ENCODE results near the gene OXCT1. TPM values are rescaled to one million over a fixed set of nuclear protein-coding genes. Genes with fewer than 3 reads are reported as not detected.

The OXCT1 gene
- total RNA-seq, 6 experiments from 2014 or later: 40.4 to 44.0 (median 40.8) TPM

DNA sequence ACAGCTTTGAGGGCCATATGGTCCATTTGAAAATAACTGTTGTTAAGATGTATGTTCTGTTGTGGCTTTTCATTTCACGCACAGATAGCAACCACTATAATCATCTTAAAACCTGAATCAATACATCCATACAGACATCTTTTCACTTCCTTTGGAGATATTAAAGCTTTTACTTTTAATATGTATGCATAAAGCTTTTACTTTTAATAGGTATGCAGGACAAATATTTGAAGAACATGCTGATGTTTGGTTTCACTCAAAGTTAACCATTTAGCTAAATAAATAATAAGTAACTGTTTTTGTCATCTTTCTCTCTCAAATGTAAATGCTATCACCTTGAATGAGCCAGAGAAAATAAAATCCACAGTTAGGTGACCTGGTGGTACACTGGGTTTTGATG, 108.6 kb downstream of the OXCT1 start:
- H3K27ac Mint-ChIP-seq: no peak overlapping the region
- no peak for DNase-seq
- TF ChIP-seq, protein P1, sequence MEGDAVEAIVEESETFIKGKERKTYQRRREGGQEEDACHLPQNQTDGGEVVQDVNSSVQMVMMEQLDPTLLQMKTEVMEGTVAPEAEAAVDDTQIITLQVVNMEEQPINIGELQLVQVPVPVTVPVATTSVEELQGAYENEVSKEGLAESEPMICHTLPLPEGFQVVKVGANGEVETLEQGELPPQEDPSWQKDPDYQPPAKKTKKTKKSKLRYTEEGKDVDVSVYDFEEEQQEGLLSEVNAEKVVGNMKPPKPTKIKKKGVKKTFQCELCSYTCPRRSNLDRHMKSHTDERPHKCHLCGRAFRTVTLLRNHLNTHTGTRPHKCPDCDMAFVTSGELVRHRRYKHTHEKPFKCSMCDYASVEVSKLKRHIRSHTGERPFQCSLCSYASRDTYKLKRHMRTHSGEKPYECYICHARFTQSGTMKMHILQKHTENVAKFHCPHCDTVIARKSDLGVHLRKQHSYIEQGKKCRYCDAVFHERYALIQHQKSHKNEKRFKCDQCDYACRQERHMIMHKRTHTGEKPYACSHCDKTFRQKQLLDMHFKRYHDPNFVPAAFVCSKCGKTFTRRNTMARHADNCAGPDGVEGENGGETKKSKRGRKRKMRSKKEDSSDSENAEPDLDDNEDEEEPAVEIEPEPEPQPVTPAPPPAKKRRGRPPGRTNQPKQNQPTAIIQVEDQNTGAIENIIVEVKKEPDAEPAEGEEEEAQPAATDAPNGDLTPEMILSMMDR (IDR thresholded peaks at IDR 0.05): no peak
- no peak overlapping the region for H3K4me3 Mint-ChIP-seq
- no peaks in the 10 kb centered on the region; the same call in 1 of the 2 replicates for H3K36me3 Mint-ChIP-seq (ENCODE audit: low read depth)
- peaks cover 22% of the 10 kb centered on the region for H3K4me1 Mint-ChIP-seq (ENCODE audit: low read depth)
- no peaks in the 10 kb centered on the region for H3K9me3 Mint-ChIP-seq
- no peaks in the 10 kb centered on the region for H3K27me3 Mint-ChIP-seq (ENCODE audit: insufficient read depth)

DNA sequence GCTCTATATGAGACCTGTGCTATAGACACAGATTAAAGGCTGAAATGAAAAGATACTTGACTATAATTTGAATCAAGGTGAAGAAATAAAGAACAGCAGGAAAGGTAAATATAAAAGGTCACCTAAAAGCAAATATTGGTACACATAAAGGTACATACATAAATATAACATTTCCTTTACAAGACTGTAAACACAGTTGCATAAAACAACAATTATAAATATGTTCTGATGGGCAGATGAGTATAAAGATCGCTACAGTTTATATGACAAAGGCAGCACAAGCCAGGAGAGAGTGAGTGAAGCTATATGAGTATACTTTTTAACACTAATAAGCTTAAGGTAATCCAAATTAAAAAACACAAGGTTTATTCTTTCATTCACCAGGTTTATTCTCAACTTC, 114.5 kb downstream of the OXCT1 start:
- Mint-ChIP-seq H3K4me3 (no peak overlapping the region), H3K27ac (no peak overlapping the region), H3K4me1 (ENCODE audit: low read depth) (peaks cover 17% of the 10 kb centered on the region), H3K9me3 (no peaks in the 10 kb centered on the region), H3K36me3 (ENCODE audit: low read depth) (no peaks in the 10 kb centered on the region; the same call in 1 of the 2 replicates), H3K27me3 (ENCODE audit: insufficient read depth) (no peaks in the 10 kb centered on the region)
- no peak for DNase-seq
- TF ChIP-seq, protein P1 (IDR thresholded peaks at IDR 0.05): no peak

DNA sequence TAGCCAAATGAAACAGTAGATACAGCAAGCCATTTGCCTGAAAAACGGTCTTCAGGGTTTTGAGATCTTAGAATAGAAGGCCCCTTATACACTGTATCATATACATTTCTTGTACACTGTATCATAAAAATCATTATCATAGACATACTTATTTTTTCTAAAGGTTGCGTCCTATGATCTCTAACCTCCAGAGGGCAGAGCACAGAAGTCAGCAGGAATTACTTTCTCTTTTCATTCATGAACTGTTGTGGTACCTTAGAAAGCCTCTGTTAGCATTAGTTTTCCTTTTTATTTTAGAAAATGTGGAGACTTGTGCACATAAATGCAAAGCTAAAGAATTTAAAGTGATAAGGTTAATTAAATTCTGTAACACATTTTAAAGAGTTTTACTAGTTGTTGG, 115.4 kb downstream of the OXCT1 start:
- Mint-ChIP-seq H3K9me3 (no peaks in the 10 kb centered on the region), H3K27ac (no peak overlapping the region), H3K4me1 (ENCODE audit: low read depth) (peaks cover 17% of the 10 kb centered on the region), H3K36me3 (ENCODE audit: low read depth) (no peaks in the 10 kb centered on the region; the same call in 1 of the 2 replicates), H3K4me3 (no peak overlapping the region), H3K27me3 (ENCODE audit: insufficient read depth) (no peaks in the 10 kb centered on the region)
- DNase-seq: no peak
- TF ChIP-seq, protein P1 (IDR thresholded peaks at IDR 0.05): peak; percentile 46

DNA sequence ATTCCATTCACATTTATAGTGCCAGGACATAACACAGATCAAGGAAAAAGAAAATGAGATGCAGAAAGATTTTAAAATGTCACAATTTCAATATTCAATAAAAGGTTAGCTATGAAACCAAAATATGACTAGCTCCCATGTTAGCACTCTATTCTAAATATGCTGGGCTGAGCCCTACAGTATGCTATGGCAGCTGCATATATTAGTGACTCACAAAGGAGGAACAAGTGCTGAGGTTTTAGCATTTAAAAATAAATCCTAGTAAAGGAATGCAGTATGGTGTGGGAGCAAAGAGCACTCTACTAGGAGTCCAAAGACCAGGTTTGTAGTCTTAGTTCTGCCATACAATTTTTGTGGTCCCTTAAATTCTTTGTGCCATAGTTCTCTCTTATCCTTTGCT, 118.4 kb downstream of the OXCT1 start:
- peak; percentile 4 for DNase-seq
- no peaks in the 10 kb centered on the region for H3K9me3 Mint-ChIP-seq

DNA sequence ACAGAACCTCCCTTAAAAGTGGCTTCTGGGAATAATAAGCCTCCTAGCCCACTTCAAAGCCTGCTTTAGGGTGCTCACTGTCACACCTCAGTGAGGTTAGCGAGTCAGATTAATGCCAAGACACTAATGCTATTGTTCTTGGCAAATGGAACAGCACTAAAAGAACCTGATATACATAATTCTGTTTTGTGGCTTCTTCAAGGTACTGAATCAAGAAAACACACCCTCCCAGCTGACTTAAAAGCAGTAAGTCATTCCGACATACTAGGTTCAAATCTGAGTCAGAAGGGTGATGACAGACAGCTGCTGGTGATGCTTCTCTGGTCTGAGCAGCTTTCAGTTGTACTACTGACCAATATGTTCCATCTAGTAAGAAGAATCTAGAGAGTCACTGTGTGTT, 121.6 kb downstream of the OXCT1 start:
- no peaks in the 10 kb centered on the region for H3K9me3 Mint-ChIP-seq
- peaks cover 16% of the 10 kb centered on the region for H3K36me3 Mint-ChIP-seq (ENCODE audit: low read depth)
- no peak for DNase-seq
- no peaks in the 10 kb centered on the region for H3K27me3 Mint-ChIP-seq (ENCODE audit: insufficient read depth)
- no peak overlapping the region for H3K4me3 Mint-ChIP-seq
- peaks cover 17% of the 10 kb centered on the region for H3K4me1 Mint-ChIP-seq (ENCODE audit: low read depth)
- no peak overlapping the region for H3K27ac Mint-ChIP-seq
- TF ChIP-seq, protein P1 (IDR thresholded peaks at IDR 0.05): no peak

More for the DNA sequence above, 118.4 kb downstream of the OXCT1 start:
- Mint-ChIP-seq H3K27me3 (ENCODE audit: insufficient read depth) (no peaks in the 10 kb centered on the region), H3K27ac (no peak overlapping the region), H3K36me3 (ENCODE audit: low read depth) (no peaks in the 10 kb centered on the region), H3K4me3 (no peak overlapping the region), H3K4me1 (ENCODE audit: low read depth) (peaks cover 17% of the 10 kb centered on the region)
- TF ChIP-seq, protein P1 (IDR thresholded peaks at IDR 0.05): no peak

DNA sequence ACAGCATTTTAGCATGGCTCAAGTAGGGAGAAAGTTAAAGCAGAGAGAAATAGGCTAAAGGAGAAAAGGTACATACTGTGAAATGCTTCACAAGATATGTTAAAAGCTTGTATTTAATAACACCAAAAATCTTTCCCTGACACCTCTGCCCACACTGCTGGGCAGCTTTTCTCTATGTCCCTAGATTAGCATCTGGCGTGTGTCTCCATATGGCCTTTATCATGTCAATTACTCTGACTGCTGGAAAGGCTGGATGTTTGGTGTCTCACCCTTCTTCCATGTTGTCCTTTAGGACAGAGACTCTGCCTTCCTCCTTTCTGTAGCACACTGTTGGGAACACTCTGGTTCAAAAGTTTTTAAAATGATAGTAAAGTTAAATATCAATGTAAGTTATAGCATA, 122.5 kb downstream of the OXCT1 start:
- no peak overlapping the region for H3K27ac Mint-ChIP-seq
- no peaks in the 10 kb centered on the region for H3K27me3 Mint-ChIP-seq (ENCODE audit: insufficient read depth)
- no peak for DNase-seq
- H3K4me3 Mint-ChIP-seq: no peak overlapping the region
- no peaks in the 10 kb centered on the region for H3K9me3 Mint-ChIP-seq
- H3K36me3 Mint-ChIP-seq (ENCODE audit: low read depth): peaks cover 17% of the 10 kb centered on the region
- peaks cover 14% of the 10 kb centered on the region for H3K4me1 Mint-ChIP-seq (ENCODE audit: low read depth)
- TF ChIP-seq, protein P1 (IDR thresholded peaks at IDR 0.05): no peak

All from HFFc6 (cell line).